H1 (cell line): ENCODE results near the gene CAMKMT. TPM values are rescaled to one million over a fixed set of nuclear protein-coding genes. Genes with fewer than 3 reads are reported as not detected.
A peak's percentile ranks its signal among the peaks of the same experiment; 100 is the strongest.

ENCODE experiments used
- CTCF ChIA-PET: fragments of 300-600 bp; sonication (Branson Sonifier 250); formaldehyde crosslinking; loops from one replicate; lab custom pipeline; 2021; ENCODE audit not compliant: partially characterized antibody; lab: Charles Lee
- POLR2A ChIA-PET: fragments of 300-600 bp; sonication (Branson Sonifier 250); formaldehyde crosslinking; loops from one replicate; lab custom pipeline; 2021; ENCODE audit warnings: inconsistent platforms; ENCODE audit not compliant: partially characterized antibody; lab: Charles Lee
- DNase-seq, 2 experiments: peaks; one replicate each; pipeline versions ENCODE4 v3.0.0 to v3.0.0-alpha.2; 2010 to 2022; ENCODE audit warnings: low spot score in 2 of 2, low read depth in 1 of 2, mixed read lengths in 1 of 2
- FAIRE-seq: peaks from 2 replicates; lab custom pipeline; 2011; peaks lifted over from hg19 to GRCh38; lab: Jason Lieb, UNC
- H2AFZ ChIP-seq: 2 replicates; pipeline ENCODE4 v1.8.1; 2012; ENCODE audit warnings: low read length, inconsistent platforms
- H2AK5ac ChIP-seq: 2 replicates; pipeline ENCODE4 v1.6.1; 2013; ENCODE audit warnings: low read depth, low read length
- H2BK120ac ChIP-seq: replicated peaks from 2 replicates; pipeline ENCODE3; 2013; ENCODE audit warnings: low read depth, low read length, inconsistent platforms
- H2BK12ac ChIP-seq: 2 replicates; pipeline ENCODE4 v1.6.1; 2013; ENCODE audit warnings: low read depth, low read length
- H2BK15ac ChIP-seq: 2 replicates; pipeline ENCODE4 v1.6.1; 2013; ENCODE audit warnings: low read length
- H2BK20ac ChIP-seq: 2 replicates; pipeline ENCODE4 v1.6.1; 2013; ENCODE audit warnings: low read length
- H2BK5ac ChIP-seq: 2 replicates; pipeline ENCODE4 v1.6.1; 2013; ENCODE audit warnings: low read depth, low read length
- H3K14ac ChIP-seq: 2 replicates; pipeline ENCODE4 v1.6.1; 2013; ENCODE audit warnings: inconsistent platforms; ENCODE audit not compliant: insufficient read length
- H3K18ac ChIP-seq: 2 replicates; pipeline ENCODE4 v1.6.1; 2013; ENCODE audit warnings: low read length; ENCODE audit errors: extremely low read depth
- H3K23ac ChIP-seq: 2 replicates; pipeline ENCODE4 v1.6.1; 2013; ENCODE audit warnings: inconsistent platforms; ENCODE audit not compliant: insufficient read length
- H3K23me2 ChIP-seq: 2 replicates; pipeline ENCODE4 v1.6.1; 2013; ENCODE audit warnings: low read depth, low read length
- H3K27ac ChIP-seq: 2 replicates; pipeline ENCODE4 v1.6.1; 2011; ENCODE audit warnings: low read depth, low read length, inconsistent platforms
- H3K27me3 ChIP-seq, 4 experiments: replicated peaks in 1 of 4; 1 replicate in 1 of 4; 2 replicates in 3 of 4; pipeline versions ENCODE4 v1.6.1 to v1.8.1; 2011 to 2013; ENCODE audit warnings: low read length in 3 of 4, mild to moderate bottlenecking in 3 of 4, inconsistent platforms in 2 of 4, mixed read lengths in 2 of 4, moderate library complexity in 1 of 4; ENCODE audit not compliant: control insufficient read depth in 3 of 4, insufficient read depth in 3 of 4; ENCODE audit errors: extremely low read depth in 1 of 4
- H3K36me3 ChIP-seq, 4 experiments: 2 replicates each; pipeline versions ENCODE4 v1.6.1 to v1.8.1; 2011 to 2013; ENCODE audit warnings: mild to moderate bottlenecking in 4 of 4, low read length in 3 of 4, moderate library complexity in 2 of 4, control low read depth in 1 of 4, inconsistent platforms in 1 of 4; ENCODE audit not compliant: insufficient read depth in 4 of 4, control insufficient read depth in 2 of 4
- H3K4ac ChIP-seq: replicated peaks from 2 replicates; pipeline ENCODE3; 2013; ENCODE audit warnings: low read length, low read depth, mixed read lengths, inconsistent platforms; ENCODE audit not compliant: insufficient read length
- H3K4me1 ChIP-seq, 4 experiments: replicated peaks in 1 of 4; 1 replicate in 1 of 4; 2 replicates in 3 of 4; pipeline versions ENCODE4 v1.6.1 to v1.8.1; 2011 to 2013; ENCODE audit warnings: low read length in 3 of 4, inconsistent platforms in 2 of 4, mixed read lengths in 1 of 4; ENCODE audit not compliant: insufficient read depth in 4 of 4, control insufficient read depth in 3 of 4
- H3K4me2 ChIP-seq, 2 experiments: 2 replicates each; pipeline versions ENCODE4 v1.6.1 to v1.8.1; 2011 to 2013; ENCODE audit warnings: low read depth in 2 of 2, low read length in 2 of 2, control low read depth in 1 of 2, inconsistent platforms in 1 of 2, mild to moderate bottlenecking in 1 of 2; ENCODE audit not compliant: insufficient read depth in 1 of 2
- H3K4me3 ChIP-seq, 4 experiments: fragments of 200-600, 300-600 bp in 1 of 4; sonication (generic), shearing (Covaris generic), sonication (Bioruptor Twin) in 1 of 4; 2 replicates each; pipeline versions ENCODE4 v1.5.1 to v1.8.1; 2011 to 2016; ENCODE audit warnings: low read length in 4 of 4, low read depth in 3 of 4, control low read depth in 2 of 4, inconsistent platforms in 2 of 4, mild to moderate bottlenecking in 2 of 4, mixed read lengths in 1 of 4, moderate library complexity in 1 of 4; ENCODE audit not compliant: insufficient read depth in 2 of 4; ENCODE audit errors: extremely low read depth in 1 of 4
- H3K56ac ChIP-seq: replicated peaks from 2 replicates; pipeline ENCODE3; 2013; ENCODE audit warnings: low read depth, mild to moderate bottlenecking, mixed read lengths, low read length, inconsistent platforms; ENCODE audit not compliant: insufficient read length
- H3K79me1 ChIP-seq: 2 replicates; pipeline ENCODE4 v1.6.1; 2013; ENCODE audit warnings: low read depth, low read length, control low read depth
- H3K79me2 ChIP-seq, 2 experiments: 2 replicates each; pipeline versions ENCODE4 v1.6.1 to v1.8.1; 2012 to 2013; ENCODE audit warnings: low read length in 2 of 2, mild to moderate bottlenecking in 2 of 2, inconsistent platforms in 1 of 2; ENCODE audit not compliant: insufficient read depth in 2 of 2, control insufficient read depth in 1 of 2
- H3K9ac ChIP-seq, 4 experiments: replicated peaks in 1 of 4; 1 replicate in 1 of 4; 2 replicates in 3 of 4; pipeline versions ENCODE4 v1.6.1 to v1.8.1; 2011 to 2013; ENCODE audit warnings: low read depth in 3 of 4, low read length in 3 of 4, control low read depth in 2 of 4, mild to moderate bottlenecking in 2 of 4, moderate library complexity in 2 of 4, inconsistent platforms in 1 of 4; ENCODE audit errors: extremely low read depth in 1 of 4
- H3K9me3 ChIP-seq, 2 experiments: 2 replicates each; pipeline versions ENCODE4 v1.6.1 to v1.8.1; 2012 to 2013; ENCODE audit warnings: mild to moderate bottlenecking in 2 of 2, moderate library complexity in 2 of 2, control low read depth in 1 of 2, inconsistent platforms in 1 of 2, low read depth in 1 of 2, low read length in 1 of 2, mixed read lengths in 1 of 2; ENCODE audit not compliant: insufficient read depth in 2 of 2
- H4K20me1 ChIP-seq, 2 experiments: replicated peaks in 1 of 2; 2 replicates each; pipeline versions ENCODE3 to v1.8.1; 2011 to 2013; ENCODE audit warnings: inconsistent platforms in 2 of 2, low read length in 2 of 2, mild to moderate bottlenecking in 1 of 2; ENCODE audit not compliant: insufficient read depth in 2 of 2, control insufficient read depth in 1 of 2
- H4K5ac ChIP-seq: 2 replicates; pipeline ENCODE4 v1.6.1; 2013; ENCODE audit warnings: low read length, low read depth, mixed read lengths, inconsistent platforms; ENCODE audit not compliant: insufficient read length
- H4K8ac ChIP-seq: 2 replicates; pipeline ENCODE4 v1.8.0; 2013; ENCODE audit warnings: mild to moderate bottlenecking, moderate library complexity, low read length, inconsistent platforms; ENCODE audit not compliant: insufficient read depth; ENCODE audit errors: extremely low read depth
- H4K91ac ChIP-seq: replicated peaks from 2 replicates; pipeline ENCODE3; 2013; ENCODE audit warnings: low read length, mixed read lengths, inconsistent platforms; ENCODE audit not compliant: insufficient read length
- YY1 ChIP-seq: IDR thresholded peaks from 2 replicates; pipeline ENCODE4 v1.6.1; 2011; ENCODE audit warnings: low read depth, mild to moderate bottlenecking, low read length
- WGBS, 2 experiments: shearing (Covaris generic) in 1 of 2; methylation state at CpG; one replicate each; pipeline versions ENCODE4 v1.1.6 to v1.1.7; 2013 to 2015; ENCODE audit warnings: low lambda C conversion rate in 2 of 2, mixed read lengths in 2 of 2, inconsistent platforms in 1 of 2, low coverage in 1 of 2, missing lambda C conversion rate in 1 of 2; ENCODE audit not compliant: insufficient replicate concordance in 2 of 2, insufficient coverage in 1 of 2, insufficient read length in 1 of 2; ENCODE audit errors: extremely low coverage in 1 of 2, missing lambda C conversion rate in 1 of 2; 5-methylcytosine and 5-hydroxymethylcytosine counted together
- polyA plus RNA-seq, 7 experiments: library from polyadenylated mRNA; depleted of rRNA in 3 of 7; stranded (reverse) in 5 of 7; unstranded in 2 of 7; fragments of >200 nt in 5 of 7; fragments of 200-250 nt in 2 of 7; gene quantifications; 1 replicate in 5 of 7; 2 replicates in 1 of 7; 4 replicates in 1 of 7; pipeline versions ENCODE4 v1.2.1 to v1.2.3, GENCODE V29; 2011 to 2013; ENCODE audit warnings: missing spikeins in 2 of 7, mixed read lengths in 2 of 7
- total RNA-seq: library from RNA; stranded (reverse); fragmentation: NEBNext Ultra II Directional; extraction: Animal tissue kit (Norgen Biotek cat#: 25700); gene quantifications from 2 replicates; pipeline ENCODE4 v1.2.1, GENCODE V29; 2021

The CAMKMT gene
- total and polyA plus RNA-seq, 2 of the 8 experiments (the other 6 are each of a cell fraction or from before 2014, with no cell fraction given), result 14.7 to 22.4 TPM

DNA sequence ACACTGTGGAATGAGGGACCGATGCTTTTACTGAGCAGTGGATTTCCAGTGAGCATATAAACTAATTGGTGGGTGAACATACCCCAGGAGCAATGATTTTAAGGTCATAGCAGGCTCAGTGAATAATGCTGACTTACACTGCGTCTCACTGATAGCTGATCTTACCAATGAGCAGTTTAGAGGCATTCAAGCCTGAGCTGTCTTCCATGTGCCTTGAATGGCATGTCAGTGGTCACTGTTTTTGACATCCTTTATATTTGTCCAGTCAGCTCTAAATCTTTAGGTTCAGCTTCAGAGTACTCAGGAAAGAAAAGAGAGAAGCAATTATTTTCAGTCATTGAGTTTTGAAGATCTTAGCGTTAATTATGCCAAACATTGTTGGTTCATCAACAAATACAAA lies 88.3 kb downstream of the CAMKMT start:
- Histone ChIP-seq H3K4me1 (peaks cover 0 to 5% (median 2%) of the 10 kb centered on the region in 4 experiments; a peak in 2 of 7 replicates), H3K4me2 (no peak overlapping the region), H3K27ac (no peak overlapping the region), H4K20me1 (no peaks in the 10 kb centered on the region), H4K5ac (no peak overlapping the region), H2AK5ac (no peak overlapping the region), H2BK12ac (no peak overlapping the region), H3K36me3 (peaks cover 0 to 3% (median 0%) of the 10 kb centered on the region in 4 experiments; a peak in 2 of 8 replicates), H3K79me2 (no peaks in the 10 kb centered on the region), H3K56ac (no peak overlapping the region), H3K9ac (no peak overlapping the region), H4K91ac (no peak overlapping the region), H3K9me3 (peaks cover 2 to 4% of the 10 kb centered on the region in 2 experiments; a peak in 2 of 4 replicates), H3K4ac (no peak overlapping the region), H3K79me1 (no peaks in the 10 kb centered on the region), H3K4me3 (no peak overlapping the region), H3K14ac (no peak overlapping the region), H2BK120ac (no peak overlapping the region), H3K18ac (no peak overlapping the region), H3K23ac (no peak overlapping the region), H3K27me3 (no peaks in the 10 kb centered on the region), H3K23me2 (no peaks in the 10 kb centered on the region), H4K8ac (no peak overlapping the region), H2AFZ (no peak overlapping the region), H2BK15ac (0 out of 2 replicates have a peak overlapping the region, but pooled peaks have one; percentile 5), H2BK20ac (no peak overlapping the region), H2BK5ac (no peak overlapping the region)
- DNase-seq (no peak), FAIRE-seq (peak; percentile 7)
- WGBS, 2 experiments, result 93% methylated on average over 3 of the region's 3 CpGs; no CpG with 5 or more reads in 1 of the 2 experiments
- no peak for TF ChIP-seq YY1
- ChIA-PET CTCF (interaction anchor here (1.0 to 1.4 kb wide), 3 partner anchors 12 to 47 kb away, joined by 3 to 4 read pairs (median 3); no protein-coding TSS in a partner anchor), POLR2A (no interaction called here)
